LoVo (cell line): Measurements from ENCODE around the gene EPN3.

ENCODE experiments used
- DNase-seq: peaks from one replicate; pipeline ENCODE4 v3.0.0-alpha.2; 2016; ENCODE audit warnings: low spot score

EPN3 gene

GRCh38 chr17:50511058-50511457 lies 21.5 kb upstream of the EPN3 start:
- DNase-seq, result no peak

- no peak for DNase-seq
These were observed 19.0 kb upstream of the EPN3 start for GRCh38 chr17:50513495-50513894.

DNA sequence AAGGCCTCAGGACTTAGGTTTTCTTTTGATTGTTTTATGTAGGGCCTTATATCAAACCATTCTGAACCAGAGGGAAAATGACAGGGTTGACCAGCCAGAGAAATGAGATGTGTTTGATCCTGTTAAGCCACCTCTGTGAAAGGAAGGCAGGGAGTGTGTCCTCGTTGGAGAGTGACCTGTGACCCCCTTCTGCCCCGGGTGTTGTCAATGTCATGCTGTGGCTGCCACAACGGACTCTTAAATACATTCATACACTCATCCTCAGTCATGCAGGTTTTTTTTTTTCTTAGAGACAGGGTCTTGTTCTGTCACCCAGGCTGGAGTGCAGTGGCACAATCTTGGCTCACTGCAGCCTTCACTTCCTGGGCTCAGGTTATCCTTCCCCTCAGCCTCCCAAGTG lies 18.1 kb upstream of the EPN3 start:
- DNase-seq, result no peak

DNA sequence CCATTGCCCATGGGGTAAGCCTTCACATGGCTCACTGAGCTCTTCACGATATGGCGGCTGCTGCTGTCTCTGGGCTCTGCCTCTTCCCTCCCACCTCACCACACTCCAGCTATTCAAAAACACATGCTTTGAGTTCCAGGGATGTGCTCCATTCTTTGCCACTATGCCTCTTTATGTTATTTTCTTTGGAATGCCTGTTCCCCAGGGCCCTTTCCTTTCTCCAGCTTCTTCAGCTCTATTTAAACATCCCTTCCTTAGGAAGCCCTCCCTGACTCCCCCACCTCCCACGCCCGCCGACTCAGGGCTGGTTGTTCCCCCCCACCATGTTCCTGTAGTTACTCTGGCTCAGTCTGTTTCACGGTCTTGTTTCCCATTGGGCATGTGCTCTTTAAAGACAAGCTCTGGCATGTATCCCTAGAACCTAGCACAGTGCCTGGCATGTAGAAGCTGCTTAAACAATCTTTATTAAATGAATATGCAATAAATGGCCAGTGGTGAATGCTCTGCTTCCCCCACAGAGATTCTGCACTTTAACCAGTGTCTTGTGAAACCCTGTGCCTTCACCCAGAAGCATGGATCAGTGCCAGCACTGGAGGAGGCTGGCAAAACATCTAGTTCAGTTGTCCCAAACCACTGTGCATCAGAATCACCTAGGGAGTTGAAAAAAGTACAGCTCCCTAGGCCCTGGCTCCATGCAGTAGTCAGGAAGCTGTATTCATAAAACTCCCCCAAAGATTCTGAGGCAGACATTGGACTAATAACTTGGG lies 17.4 kb upstream of the EPN3 start:
- no peak for DNase-seq

DNA sequence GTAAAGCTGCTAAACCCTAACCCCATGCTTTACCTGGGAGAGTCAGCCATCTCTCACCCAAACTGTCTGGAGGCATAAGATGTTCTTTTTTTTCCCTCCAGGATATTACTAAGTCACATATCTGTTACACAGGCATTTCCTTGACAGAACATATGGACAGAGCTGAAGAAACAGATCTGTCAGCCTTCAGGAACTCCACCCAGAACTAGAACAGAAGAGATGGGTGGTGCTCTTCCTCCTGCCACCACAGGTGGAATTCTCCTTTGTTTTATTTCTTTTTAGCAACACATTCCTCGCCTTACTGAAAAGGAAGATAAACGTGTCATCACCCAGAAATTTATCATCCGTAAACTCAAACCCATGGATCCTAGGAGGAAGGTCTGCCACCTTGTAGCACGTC lies 15.5 kb upstream of the EPN3 start:
- no peak for DNase-seq

DNA sequence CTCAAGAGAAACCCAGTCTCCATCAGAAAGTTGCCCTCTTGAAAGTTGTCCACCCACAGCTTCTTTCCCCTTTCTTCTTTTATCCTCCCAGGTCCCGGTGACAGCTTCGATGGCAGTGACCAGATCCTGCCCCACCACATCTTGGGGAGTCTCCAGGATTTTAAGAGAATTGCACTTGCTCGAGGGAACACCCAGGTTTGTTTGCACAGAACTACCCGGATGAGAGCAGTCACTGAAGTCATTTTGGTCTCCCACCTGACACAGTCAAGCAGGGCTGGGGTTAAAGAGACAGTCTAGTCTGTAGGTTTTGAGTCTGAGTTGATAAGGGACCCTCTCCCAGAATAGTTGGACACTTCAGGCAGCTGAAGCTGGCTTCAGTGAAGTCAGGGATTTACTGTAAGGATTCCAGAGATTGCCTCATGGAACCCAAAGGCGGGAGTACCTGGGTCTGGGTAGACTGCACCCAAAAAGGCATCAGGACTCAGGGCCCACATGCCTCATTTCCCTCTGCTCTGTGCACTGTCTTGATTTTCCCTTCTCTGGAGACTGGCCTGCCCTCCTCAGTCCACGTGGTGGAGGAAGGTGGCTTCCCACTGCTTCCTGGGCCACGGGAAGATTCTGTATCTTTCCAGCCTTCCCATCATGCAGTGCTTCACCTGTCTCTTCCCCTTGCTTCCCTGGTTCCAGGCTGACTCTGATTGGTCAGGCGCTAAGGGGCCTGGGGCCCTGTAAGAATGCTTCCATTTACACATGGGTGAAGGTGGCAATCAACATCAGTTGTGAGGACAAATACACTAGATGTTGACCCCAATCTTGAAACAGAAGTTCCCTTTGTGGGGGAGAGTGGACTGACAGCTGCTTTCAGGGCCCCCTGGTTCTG lies 14.8 kb upstream of the EPN3 start:
- DNase-seq, result no peak

DNA sequence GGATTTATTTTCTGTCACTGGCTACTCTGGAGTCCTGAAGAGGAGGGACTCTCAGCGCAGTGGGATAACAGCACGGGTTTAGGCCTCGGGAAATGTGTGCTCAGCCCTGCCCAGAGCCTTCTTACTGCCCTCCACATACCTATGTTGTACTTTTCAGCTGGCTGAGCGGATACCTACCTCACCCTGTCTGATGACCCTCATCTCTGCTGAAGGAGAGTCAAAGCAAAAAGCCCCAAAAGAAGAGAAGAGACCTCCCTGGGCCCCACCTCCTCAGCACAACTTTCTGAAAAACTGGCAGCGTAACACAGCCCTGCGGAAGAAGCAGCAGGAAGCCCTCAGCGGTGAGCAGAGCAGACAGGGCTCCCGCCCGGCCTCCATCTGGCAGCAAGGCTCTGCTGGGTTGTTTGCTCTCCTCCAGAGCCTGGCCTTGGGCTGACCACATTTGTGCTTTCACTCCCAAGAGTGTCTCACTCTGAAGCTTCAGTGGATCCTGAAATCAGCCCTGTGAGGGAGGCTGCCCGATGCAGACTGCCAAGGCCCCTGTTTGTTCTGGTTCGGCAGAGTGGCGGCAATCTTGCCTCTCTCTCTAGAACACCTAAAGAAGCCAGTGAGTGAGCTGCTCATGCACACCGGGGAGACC lies 14.0 kb upstream of the EPN3 start:
- DNase-seq, result no peak

DNA sequence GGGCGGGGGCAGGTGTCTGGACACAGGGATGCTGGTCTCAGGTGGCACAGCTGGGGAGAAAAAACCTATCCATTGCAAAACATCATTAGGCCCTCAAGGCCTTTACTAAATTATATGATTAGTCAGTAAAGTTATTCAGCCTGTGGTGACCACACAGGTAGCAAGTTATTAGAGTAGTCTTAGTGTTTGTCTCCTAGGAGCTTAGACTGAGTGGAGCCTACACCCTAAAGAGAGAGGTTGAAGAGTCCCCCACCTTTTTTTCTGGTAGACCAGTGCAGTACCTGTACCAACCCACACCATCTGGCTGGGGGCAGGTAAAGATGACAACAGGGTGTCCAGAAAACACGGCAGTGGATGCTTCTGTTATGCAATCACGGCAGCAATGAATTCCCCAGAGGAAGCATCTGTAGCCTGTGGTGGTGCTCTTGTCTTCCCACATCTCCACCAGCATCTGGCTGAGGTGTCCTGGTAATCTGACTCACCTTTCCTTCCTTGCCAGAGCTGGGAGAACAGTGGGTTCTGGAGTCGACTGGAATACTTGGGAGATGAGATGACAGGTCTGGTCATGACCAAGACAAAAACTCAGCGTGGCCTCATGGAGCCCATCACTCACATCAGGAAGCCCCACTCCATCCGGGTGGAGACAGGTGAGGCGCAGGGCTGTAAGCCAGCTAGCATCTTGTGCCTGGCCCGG lies 13.2 kb upstream of the EPN3 start:
- DNase-seq, result no peak

GRCh38 chr17:50520483-50520882 lies 12.1 kb upstream of the EPN3 start:
- no peak for DNase-seq

DNA sequence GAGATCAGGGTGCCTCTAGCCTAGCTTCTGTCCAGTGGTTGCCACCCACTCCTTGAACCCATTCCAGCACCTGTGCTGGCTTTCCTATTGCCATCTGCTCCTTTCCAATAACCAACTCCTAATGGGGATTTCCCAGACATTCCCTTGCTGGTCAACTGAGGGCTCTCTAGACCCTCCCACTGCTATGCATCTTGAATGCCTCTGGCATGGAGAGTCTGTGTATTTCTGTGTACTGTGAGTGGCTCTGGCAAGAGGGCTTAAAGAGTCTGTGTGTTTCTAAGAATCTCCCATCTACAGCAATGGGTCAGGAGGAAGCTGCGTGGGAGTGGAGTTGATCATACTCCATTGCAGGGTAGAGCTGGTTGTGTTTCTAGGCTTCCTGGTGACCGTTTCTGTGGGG lies 11.0 kb upstream of the EPN3 start:
- no peak for DNase-seq

- no peak for DNase-seq
These were observed 9.8 kb upstream of the EPN3 start for GRCh38 chr17:50522766-50523165.

- no peak for DNase-seq
These were observed 9.3 kb upstream of the EPN3 start for GRCh38 chr17:50523208-50523607.

- DNase-seq, result no peak
These were observed 7.7 kb upstream of the EPN3 start for GRCh38 chr17:50524838-50525237.

GRCh38 chr17:50527155-50527762 lies 5.3 kb upstream of the EPN3 start:
- DNase-seq, result no peak

DNA sequence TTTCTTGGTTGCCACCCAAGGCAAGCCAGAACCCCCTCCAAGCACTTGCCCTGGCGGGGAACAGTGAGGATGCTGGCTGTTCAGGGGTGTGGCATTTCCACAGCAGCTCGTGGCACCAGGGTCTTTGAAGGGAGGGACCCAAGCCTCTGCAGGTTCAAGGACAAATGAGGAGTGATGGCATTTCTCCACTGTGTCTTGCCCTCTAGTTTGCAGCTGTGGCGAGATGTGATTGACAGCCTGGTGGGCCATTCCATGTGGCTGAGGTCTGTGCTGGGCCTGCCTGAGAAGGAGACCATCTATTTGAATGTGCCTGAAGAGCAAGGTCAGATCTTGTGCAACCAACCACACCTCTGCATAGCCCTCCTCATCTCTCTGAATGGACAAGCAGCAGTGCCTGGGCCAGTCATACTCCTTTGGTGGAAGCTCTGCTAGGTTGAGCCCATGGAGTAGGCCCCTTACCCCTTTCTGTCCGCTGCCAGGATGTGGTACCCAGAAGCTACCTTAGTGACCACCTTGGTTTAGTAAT lies 4.5 kb upstream of the EPN3 start:
- DNase-seq, result no peak

GRCh38 chr17:50529849-50530248 lies 2.7 kb upstream of the EPN3 start:
- no peak for DNase-seq

DNA sequence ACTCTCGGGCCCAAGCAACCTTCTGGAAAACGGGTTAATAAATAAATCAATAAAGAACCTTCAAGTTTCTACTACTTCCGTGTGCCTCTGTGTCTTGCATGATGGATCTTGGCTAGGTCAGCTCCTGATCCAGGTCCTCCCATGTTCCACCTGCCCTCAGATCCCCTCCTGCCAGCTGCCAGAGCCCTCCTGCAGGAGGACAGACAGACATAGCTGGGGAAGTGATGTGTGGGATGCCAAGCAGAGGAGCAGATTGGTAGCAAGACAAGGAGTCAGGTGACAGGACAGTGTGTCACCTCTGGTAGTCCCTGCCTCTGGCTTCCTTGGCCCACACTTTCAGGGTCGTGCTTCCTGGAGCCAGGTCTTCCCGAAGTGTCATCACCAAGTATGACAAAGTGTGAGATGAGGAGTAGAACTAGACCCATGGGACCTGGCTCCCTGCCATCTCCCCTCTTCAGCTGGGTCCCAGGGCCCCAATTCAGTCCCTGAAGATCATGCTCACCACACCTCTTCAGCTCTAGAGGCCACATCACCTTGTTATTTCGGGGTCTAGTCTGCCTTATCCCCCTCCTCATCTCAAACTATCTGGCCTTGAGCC lies 1.0 kb upstream of the EPN3 start:
- DNase-seq, result no peak

DNA sequence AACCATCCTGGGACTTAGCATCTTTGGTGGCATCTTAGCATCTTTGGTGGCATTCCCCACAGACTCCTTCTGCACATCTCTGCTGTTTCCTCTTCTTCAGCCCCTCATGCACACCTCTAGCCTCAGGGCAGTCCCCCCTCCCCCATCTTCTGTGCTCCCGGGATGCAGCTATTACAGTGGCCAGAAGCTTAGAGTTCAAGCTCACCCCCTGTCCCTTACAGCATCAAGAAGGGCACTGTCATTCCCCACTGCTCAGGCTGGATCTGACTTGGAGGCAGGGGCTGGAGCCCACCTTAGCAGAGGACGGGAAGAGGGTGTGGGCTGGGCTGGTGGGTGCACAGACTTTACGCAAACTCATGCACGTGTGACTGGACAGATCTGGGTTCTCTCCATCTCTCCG lies 650 bp downstream of the EPN3 start:
- no peak for DNase-seq

DNA sequence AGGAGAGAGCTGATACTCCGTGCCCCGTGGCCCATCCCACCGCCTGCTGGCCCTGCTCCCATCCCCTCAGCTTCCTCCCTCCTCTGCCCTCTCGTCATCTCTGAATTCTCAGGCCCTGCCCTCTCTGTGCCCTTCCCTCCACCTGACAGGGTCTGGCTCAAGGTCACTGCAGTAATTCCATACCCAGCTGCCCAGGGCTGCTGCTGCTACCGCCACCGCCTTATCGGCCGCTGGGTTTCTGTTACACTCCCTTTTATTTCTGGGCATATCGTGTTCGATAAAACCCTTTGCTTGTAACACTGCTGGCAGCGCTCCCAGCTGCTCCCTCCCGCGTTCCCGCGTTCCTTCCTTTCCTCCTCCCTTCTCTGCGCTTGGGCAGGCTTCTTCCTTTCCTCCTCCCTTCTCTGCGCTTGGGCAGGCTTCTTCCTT lies 1.2 kb downstream of the EPN3 start:
- DNase-seq, result no peak

DNA sequence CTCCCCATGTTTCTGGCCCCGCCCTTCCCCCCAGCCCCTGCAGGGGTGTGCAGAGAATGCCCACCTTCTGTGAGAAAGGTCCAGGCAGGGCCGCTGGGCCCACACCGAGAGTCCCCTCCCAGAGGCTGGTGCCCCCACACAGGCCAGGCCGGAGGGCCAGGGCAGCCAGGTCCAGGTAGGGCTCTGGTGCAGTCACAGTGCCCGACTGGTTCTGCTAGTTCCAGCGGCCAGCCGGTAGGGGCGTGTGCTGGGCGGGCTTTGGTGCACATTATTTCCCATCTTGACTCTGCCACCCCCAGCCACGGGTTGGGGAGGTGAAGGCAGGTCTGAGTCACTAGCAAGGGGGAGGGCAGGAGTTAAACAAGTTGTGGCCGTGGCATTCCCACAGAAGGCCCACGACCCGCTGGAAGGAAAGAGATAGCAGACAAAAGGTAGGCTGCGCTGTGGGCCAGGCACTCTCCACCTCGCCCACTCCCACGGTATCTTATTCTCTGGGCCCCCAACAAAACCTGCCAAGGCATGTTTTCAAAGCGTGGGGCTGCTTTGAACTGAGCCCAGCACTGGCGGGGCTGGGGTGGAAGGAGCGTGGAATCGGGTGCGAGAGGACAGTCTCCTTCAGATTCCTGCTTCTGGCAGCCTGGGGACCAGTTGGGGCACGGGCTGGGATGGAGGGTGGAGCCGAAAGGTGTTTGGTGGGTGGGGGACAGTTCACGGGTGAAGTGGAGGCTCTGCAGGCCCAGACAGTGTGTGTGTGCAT lies 1.9 kb downstream of the EPN3 start:
- peak; percentile 62 for DNase-seq

GRCh38 chr17:50534979-50535326 lies 2.4 kb downstream of the EPN3 start:
- DNase-seq, result no peak
